ENCODE measurements around the gene CCR1.

The CCR1 gene

GRCh38 chr3:46231323-46231722, 23.2 kb upstream of the CCR1 start:
- Histone ChIP-seq H3K9me3 (ENCODE audit: severe bottlenecking) (peaks cover 2% of the 10 kb centered on the region), H3K27ac (no peak overlapping the region), H3K4me3 (ENCODE audit: low read depth, low read length) (no peak overlapping the region), H3K27me3 (ENCODE audit: insufficient read depth, low read depth, severe bottlenecking) (peaks cover 78% of the 10 kb centered on the region), H3K36me3 (no peaks in the 10 kb centered on the region)
- no peak for DNase-seq
- TF ChIP-seq, protein P1, sequence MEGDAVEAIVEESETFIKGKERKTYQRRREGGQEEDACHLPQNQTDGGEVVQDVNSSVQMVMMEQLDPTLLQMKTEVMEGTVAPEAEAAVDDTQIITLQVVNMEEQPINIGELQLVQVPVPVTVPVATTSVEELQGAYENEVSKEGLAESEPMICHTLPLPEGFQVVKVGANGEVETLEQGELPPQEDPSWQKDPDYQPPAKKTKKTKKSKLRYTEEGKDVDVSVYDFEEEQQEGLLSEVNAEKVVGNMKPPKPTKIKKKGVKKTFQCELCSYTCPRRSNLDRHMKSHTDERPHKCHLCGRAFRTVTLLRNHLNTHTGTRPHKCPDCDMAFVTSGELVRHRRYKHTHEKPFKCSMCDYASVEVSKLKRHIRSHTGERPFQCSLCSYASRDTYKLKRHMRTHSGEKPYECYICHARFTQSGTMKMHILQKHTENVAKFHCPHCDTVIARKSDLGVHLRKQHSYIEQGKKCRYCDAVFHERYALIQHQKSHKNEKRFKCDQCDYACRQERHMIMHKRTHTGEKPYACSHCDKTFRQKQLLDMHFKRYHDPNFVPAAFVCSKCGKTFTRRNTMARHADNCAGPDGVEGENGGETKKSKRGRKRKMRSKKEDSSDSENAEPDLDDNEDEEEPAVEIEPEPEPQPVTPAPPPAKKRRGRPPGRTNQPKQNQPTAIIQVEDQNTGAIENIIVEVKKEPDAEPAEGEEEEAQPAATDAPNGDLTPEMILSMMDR (IDR thresholded peaks at IDR 0.05; ENCODE audit: low read depth, low read length) = no peak

- Histone ChIP-seq H3K27ac (no peak overlapping the region), H3K9me3 (ENCODE audit: severe bottlenecking) (peaks cover 4% of the 10 kb centered on the region), H3K4me3 (ENCODE audit: low read depth, low read length) (no peak overlapping the region), H3K36me3 (no peaks in the 10 kb centered on the region), H3K27me3 (ENCODE audit: insufficient read depth, low read depth, severe bottlenecking) (peaks cover 67% of the 10 kb centered on the region)
- TF ChIP-seq, protein P1 (IDR thresholded peaks at IDR 0.05; ENCODE audit: low read depth, low read length) = no peak
- DNase-seq = no peak
Observed at GRCh38 chr3:46228260-46229242, 20.4 kb upstream of the CCR1 start.

- no peaks in the 10 kb centered on the region for H3K36me3 ChIP-seq
- no peak overlapping the region for H3K27ac ChIP-seq
- TF ChIP-seq, protein P1 (IDR thresholded peaks at IDR 0.05; ENCODE audit: low read depth, low read length) = no peak
- DNase-seq = no peak
- peaks cover 11% of the 10 kb centered on the region for H3K9me3 ChIP-seq (ENCODE audit: severe bottlenecking)
- peaks cover 59% of the 10 kb centered on the region for H3K27me3 ChIP-seq (ENCODE audit: insufficient read depth, low read depth, severe bottlenecking)
- H3K4me3 ChIP-seq (ENCODE audit: low read depth, low read length) = no peak overlapping the region
Observed at GRCh38 chr3:46222435-46223161, 14.5 kb upstream of the CCR1 start.

GRCh38 chr3:46221938-46222337, 13.8 kb upstream of the CCR1 start:
- peaks cover 60% of the 10 kb centered on the region for H3K27me3 ChIP-seq (ENCODE audit: insufficient read depth, low read depth, severe bottlenecking)
- no peak overlapping the region for H3K27ac ChIP-seq

DNA sequence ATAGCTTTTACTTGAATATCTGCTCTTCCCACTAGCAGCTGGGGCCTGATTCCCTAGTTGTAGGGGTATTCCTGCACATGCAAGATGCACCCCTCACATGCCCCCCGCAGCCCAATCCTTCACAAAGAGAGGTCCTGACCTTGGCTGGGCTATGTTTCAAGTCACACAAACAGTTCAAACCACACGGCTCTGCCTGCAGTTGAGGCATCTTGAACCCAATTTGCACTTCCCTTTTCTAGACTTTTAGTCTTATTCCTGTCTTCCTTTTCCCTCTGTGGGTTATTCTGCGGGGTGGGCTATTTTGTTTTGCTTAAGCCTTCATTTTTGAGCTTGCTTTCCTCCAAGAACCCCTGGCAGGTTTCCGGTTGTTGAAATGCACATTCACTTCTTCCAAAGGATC, 13.3 kb upstream of the CCR1 start:
- Histone ChIP-seq H3K4me3 (ENCODE audit: low read depth, low read length) (no peak overlapping the region), H3K27ac (no peak overlapping the region), H3K27me3 (ENCODE audit: insufficient read depth, low read depth, severe bottlenecking) (peaks cover 62% of the 10 kb centered on the region), H3K9me3 (ENCODE audit: severe bottlenecking) (peaks cover 10% of the 10 kb centered on the region), H3K36me3 (no peaks in the 10 kb centered on the region)
- DNase-seq = no peak
- TF ChIP-seq, protein P1 (IDR thresholded peaks at IDR 0.05; ENCODE audit: low read depth, low read length) = no peak

More at GRCh38 chr3:46221938-46222337, 13.8 kb upstream of the CCR1 start:
- Histone ChIP-seq H3K36me3 (no peaks in the 10 kb centered on the region), H3K9me3 (ENCODE audit: severe bottlenecking) (peaks cover 11% of the 10 kb centered on the region), H3K4me3 (ENCODE audit: low read depth, low read length) (no peak overlapping the region)
- no peak for DNase-seq
- TF ChIP-seq, protein P1 (IDR thresholded peaks at IDR 0.05; ENCODE audit: low read depth, low read length) = no peak

Data from WERI-Rb-1 (cell line).